Smooth muscle cell of the pulmonary artery (primary cell): Measurements from ENCODE around the gene PDGFRB. TPM values are rescaled to one million over a fixed set of nuclear protein-coding genes. Genes with fewer than 3 reads are reported as not detected.

Experiments used
- total RNA-seq: library from RNA; depleted of rRNA; stranded (reverse); fragments of >200 nt; gene quantifications from 2 replicates; pipeline ENCODE4 v1.2.3, GENCODE V29; 2014

Gene PDGFRB
- total RNA-seq: 195 and 656 TPM in 2 replicates

GRCh38 chr5:150155258-150156026 is at the start of gene PDGFRB:
TSS of gene PDGFRB (minus strand) at chr5:150155845. CDS start at chr5:150137047, 18,798 bp downstream.

GRCh38 chr5:150189728-150190502 is 34.3 kb upstream of the PDGFRB start, which contains the start of gene SLC6A7:
TSS of gene SLC6A7 (plus strand) at chr5:150190062. CDS start at chr5:150190328, 266 bp downstream.

GRCh38 chr5:150166650-150167511 is 11.2 kb upstream of the PDGFRB start, which contains the start of gene CDX1:
TSS of gene CDX1 (plus strand) at chr5:150166778. CDS start at chr5:150166877, 99 bp downstream.

GRCh38 chr5:150085950-150086715 is 69.5 kb downstream of the PDGFRB start, which contains the start of gene CSF1R:
TSS of gene CSF1R (minus strand) at chr5:150086554. CDS start at chr5:150086427, 127 bp downstream.

Other genes with a start within 250 kb of the PDGFRB start
- not detected in 2 replicates for gene PDE6A, start 211.1 kb downstream of the PDGFRB start, total RNA-seq
- gene SLC26A2, start 195.1 kb downstream of the PDGFRB start, total RNA-seq: 19.2 and 21.4 TPM in 2 replicates
- gene TIGD6, start 155.2 kb downstream of the PDGFRB start, total RNA-seq: 8.9 and 10.2 TPM in 2 replicates
- gene HMGXB3, start 155.1 kb downstream of the PDGFRB start, total RNA-seq: 46.5 and 50.7 TPM in 2 replicates
- gene CSF1R, start 69.3 kb downstream of the PDGFRB start, total RNA-seq: 0.26 and 0.69 TPM in 2 replicates
- 0.17 and 0.91 TPM in 2 replicates for gene CDX1, start 10.9 kb upstream of the PDGFRB start, total RNA-seq
- 0.20 TPM in 1 of 2 replicates, not detected in the other for gene SLC6A7, start 34.2 kb upstream of the PDGFRB start, total RNA-seq
- 0.10 and 0.46 TPM in 2 replicates for gene CAMK2A, start 133.9 kb upstream of the PDGFRB start, total RNA-seq
- gene ARSI, start 147.1 kb upstream of the PDGFRB start, total RNA-seq: 2.2 and 10.2 TPM in 2 replicates
- gene TCOF1, start 201.9 kb upstream of the PDGFRB start, total RNA-seq: 15.9 and 17.8 TPM in 2 replicates